Measurements from ENCODE around the gene ADCY7.
"Not testable (repeated sequence)": the region's sequence is repeated elsewhere in the genome, so short reads cannot be mapped to it uniquely, and the experiment has no call there.

The ADCY7 gene

GRCh38 chr16:50336884-50337283 lies 70.5 kb downstream of the ADCY7 start:
- H3K4me3 ChIP-seq (replicated peaks; ENCODE audit: low read depth, low read length), result no peak overlapping the region
- TF ChIP-seq CTCF (IDR thresholded peaks at IDR 0.05; ENCODE audit: low read depth, low read length, missing control alignments), result no peak
- DNase-seq (ENCODE audit: extremely low read depth, low read depth), result no peak

DNA sequence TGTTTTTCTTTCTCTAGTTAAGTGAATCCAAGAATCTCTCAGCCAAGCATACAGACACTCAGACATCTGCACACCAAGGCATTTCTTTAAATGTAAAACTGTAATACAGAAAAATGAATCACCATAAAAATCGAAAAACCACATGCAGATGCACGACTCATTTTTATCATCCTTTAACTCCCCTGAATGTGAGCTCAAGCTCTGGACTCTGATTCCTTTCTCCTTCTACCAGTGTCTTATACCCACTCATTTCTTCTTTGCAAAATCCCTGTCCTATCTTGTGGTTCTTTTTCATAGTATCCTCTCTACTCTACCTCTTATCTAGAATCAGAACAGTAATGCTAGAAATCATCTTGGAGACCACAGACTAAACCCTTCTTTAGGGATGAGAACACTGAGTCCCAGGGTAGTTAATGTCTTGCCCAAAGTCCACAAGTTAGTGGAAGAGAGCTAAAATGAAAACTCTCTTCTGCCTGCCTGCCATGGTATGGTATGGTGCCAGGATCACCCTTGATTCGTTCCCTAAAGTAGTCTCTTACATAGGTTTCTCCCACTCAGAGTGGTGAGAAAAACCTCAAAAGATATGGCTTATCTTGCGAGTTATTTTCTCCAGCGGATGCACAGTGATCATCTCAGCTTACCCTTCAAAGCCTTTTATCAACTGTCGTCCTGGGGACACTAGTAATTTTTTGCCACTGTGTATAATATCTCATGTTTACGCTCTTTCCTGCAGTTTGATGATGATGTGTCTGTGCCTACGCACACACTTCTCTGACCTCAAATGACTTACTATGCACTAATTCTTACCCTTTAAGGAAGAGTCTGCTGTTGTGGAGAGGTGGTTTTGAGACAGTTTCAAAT lies 72.2 kb downstream of the ADCY7 start:
- TF ChIP-seq CTCF (IDR thresholded peaks at IDR 0.05; ENCODE audit: low read depth, low read length, missing control alignments), result no peak
- H3K4me3 ChIP-seq (replicated peaks; ENCODE audit: low read depth, low read length), result no peak overlapping the region
- no peak for DNase-seq (ENCODE audit: extremely low read depth, low read depth)

DNA sequence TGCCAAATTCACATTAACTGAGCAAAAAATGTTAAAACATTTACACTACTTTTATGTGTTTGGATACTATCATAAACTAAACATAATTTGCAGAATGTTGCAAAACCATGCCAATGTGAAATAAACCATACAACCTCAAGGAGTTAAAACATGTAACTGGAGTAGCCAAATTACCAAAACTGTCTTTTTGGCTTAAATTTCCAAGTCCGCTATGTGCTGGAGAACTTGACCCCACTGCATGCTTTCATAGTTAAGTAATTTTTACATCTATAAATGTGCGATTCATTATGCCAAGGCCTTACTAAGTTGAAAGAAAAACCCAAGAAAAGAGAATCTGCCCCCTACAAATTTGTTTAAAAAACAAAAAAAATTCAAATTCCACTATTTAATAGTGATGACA lies 74.2 kb downstream of the ADCY7 start:
- no peak for TF ChIP-seq CTCF (IDR thresholded peaks at IDR 0.05; ENCODE audit: low read depth, low read length, missing control alignments)
- no peak overlapping the region for H3K4me3 ChIP-seq (replicated peaks; ENCODE audit: low read depth, low read length)
- DNase-seq (ENCODE audit: extremely low read depth, low read depth), result no peak

DNA sequence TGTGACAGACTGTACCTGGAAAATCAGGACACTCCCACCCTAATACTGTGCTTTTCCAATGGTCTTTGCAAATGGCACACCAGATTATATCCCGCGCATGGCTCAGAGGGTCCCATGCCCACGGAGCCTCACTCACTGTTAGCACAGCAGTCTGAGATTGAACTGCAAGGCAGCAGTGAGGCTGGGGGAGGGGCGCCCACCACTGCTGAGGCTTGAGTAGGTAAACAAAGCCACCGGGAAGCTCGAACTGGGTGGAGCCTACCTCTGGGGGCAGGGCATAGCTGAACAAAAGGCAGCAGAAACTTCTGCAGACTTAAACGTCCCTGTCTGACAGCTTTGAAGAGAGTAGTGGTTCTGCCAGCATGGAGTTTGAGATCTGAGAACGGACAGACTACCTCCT lies 77.2 kb downstream of the ADCY7 start:
- DNase-seq (ENCODE audit: extremely low read depth, low read depth); H3K4me3 ChIP-seq (replicated peaks; ENCODE audit: low read depth, low read length): not testable (repeated sequence)

DNA sequence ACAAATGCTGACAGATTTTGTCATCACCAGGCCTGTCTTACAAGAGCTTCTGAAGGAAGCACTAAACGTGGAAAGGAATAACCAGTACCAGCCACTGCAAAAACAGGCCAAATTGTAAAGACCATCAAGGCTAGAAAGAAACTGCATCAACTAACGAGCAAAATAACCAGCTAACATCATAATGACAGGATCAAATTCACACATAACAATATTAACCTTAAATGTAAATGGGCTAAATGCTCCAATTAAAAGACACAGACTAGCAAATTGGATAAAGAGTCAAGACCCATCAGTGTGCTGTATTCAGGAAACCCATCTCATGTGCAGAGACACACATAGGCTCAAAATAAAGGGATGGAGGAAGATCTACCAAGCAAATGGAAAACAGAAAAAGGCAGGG lies 78.9 kb downstream of the ADCY7 start:
- DNase-seq (ENCODE audit: extremely low read depth, low read depth); H3K4me3 ChIP-seq (replicated peaks; ENCODE audit: low read depth, low read length): not testable (repeated sequence)

DNA sequence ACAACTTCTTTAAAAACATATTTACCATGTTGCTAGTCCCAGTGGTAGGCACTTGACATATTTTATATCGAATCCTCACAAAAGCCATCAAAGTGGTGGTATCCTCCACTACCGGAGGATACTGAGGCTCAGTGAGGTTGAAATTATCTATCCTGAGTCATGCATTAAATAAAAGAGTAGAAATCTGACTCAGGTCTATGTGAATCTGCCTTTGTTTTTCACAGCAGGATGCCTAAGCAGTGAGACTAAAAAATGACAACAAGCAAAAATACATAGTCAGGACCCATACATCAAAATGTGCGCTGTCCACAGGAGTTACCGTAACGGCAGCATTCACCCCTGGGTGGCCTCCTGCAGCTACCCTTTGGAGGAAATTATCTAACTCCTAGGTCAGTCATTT lies 84.8 kb downstream of the ADCY7 start:
- no peak for TF ChIP-seq CTCF (IDR thresholded peaks at IDR 0.05; ENCODE audit: low read depth, low read length, missing control alignments)
- no peak overlapping the region for H3K4me3 ChIP-seq (replicated peaks; ENCODE audit: low read depth, low read length)
- no peak for DNase-seq (ENCODE audit: extremely low read depth, low read depth)

- no peak for DNase-seq (ENCODE audit: extremely low read depth, low read depth)
- no peak overlapping the region for H3K4me3 ChIP-seq (replicated peaks; ENCODE audit: low read depth, low read length)
- no peak for TF ChIP-seq CTCF (IDR thresholded peaks at IDR 0.05; ENCODE audit: low read depth, low read length, missing control alignments)
Measured at GRCh38 chr16:50351952-50352351, 85.6 kb downstream of the ADCY7 start.

- DNase-seq (ENCODE audit: extremely low read depth, low read depth), result no peak
- no peak overlapping the region for H3K4me3 ChIP-seq (replicated peaks; ENCODE audit: low read depth, low read length)
- no peak for TF ChIP-seq CTCF (IDR thresholded peaks at IDR 0.05; ENCODE audit: low read depth, low read length, missing control alignments)
Measured at GRCh38 chr16:50354082-50354481, 87.7 kb downstream of the ADCY7 start.
